CD4-positive, alpha-beta memory T cell (primary cell): ENCODE measurements around the gene C2orf49. TPM values are rescaled to one million over a fixed set of nuclear protein-coding genes. Genes with fewer than 3 reads are reported as not detected.

ENCODE experiments used
- polyA plus RNA-seq, 2 donors: library from polyadenylated mRNA; unstranded; fragments of 300-500 nt; fragmentation: Illumina TruSeq; gene quantifications; one replicate each; pipeline ENCODE4 v1.2.3, GENCODE V29; 2021
- total RNA-seq, 2 experiments: library from RNA; stranded (reverse); gene quantifications; one replicate each; pipeline ENCODE4 v1.2.3, GENCODE V29; 2021

Gene C2orf49
- total and polyA plus RNA-seq, 4 experiments from 2014 or later: 8.7 to 29.9 (median 20.2) TPM

Other genes with a start within 250 kb of the C2orf49 start
- gene GPR45, start 95.8 kb upstream of the C2orf49 start, total RNA-seq: not detected
- gene GPR45, start 95.8 kb upstream of the C2orf49 start, polyA plus RNA-seq: not detected
- 10 to 100 TPM; 20.6 to 21.0 TPM for gene TGFBRAP1, start 7.8 kb upstream of the C2orf49 start, total RNA-seq
- 10 to 100 TPM; 19.9 to 27.4 TPM for gene TGFBRAP1, start 7.8 kb upstream of the C2orf49 start, polyA plus RNA-seq
- gene FHL2, start 61.5 kb downstream of the C2orf49 start, total RNA-seq: under 1 TPM; 0.23 to 0.33 TPM
- under 1 TPM in 1 of 2 donors, not detected in 1; 0.87 TPM for gene FHL2, start 61.5 kb downstream of the C2orf49 start, polyA plus RNA-seq